ENCODE measurements around the gene SHROOM2.

SHROOM2 gene

GRCh38 chrX:9788911-9789310 lies 2.7 kb downstream of the SHROOM2 start:
- TF ChIP-seq FOXP2 (optimal IDR thresholded peaks at IDR 0.05; ENCODE audit: borderline replicate concordance, extremely low read depth, extremely low read length, insufficient read depth) (no peak), POLR2AphosphoS5 (IDR thresholded peaks at IDR 0.05; ENCODE audit: low read depth, low read length) (no peak), SIN3A (IDR thresholded peaks at IDR 0.05; ENCODE audit: borderline replicate concordance, insufficient read depth, low read length) (no peak), TAF1 (IDR thresholded peaks at IDR 0.05; ENCODE audit: borderline replicate concordance, insufficient read depth, low read length) (no peak)
- TF ChIP-seq, protein P1, sequence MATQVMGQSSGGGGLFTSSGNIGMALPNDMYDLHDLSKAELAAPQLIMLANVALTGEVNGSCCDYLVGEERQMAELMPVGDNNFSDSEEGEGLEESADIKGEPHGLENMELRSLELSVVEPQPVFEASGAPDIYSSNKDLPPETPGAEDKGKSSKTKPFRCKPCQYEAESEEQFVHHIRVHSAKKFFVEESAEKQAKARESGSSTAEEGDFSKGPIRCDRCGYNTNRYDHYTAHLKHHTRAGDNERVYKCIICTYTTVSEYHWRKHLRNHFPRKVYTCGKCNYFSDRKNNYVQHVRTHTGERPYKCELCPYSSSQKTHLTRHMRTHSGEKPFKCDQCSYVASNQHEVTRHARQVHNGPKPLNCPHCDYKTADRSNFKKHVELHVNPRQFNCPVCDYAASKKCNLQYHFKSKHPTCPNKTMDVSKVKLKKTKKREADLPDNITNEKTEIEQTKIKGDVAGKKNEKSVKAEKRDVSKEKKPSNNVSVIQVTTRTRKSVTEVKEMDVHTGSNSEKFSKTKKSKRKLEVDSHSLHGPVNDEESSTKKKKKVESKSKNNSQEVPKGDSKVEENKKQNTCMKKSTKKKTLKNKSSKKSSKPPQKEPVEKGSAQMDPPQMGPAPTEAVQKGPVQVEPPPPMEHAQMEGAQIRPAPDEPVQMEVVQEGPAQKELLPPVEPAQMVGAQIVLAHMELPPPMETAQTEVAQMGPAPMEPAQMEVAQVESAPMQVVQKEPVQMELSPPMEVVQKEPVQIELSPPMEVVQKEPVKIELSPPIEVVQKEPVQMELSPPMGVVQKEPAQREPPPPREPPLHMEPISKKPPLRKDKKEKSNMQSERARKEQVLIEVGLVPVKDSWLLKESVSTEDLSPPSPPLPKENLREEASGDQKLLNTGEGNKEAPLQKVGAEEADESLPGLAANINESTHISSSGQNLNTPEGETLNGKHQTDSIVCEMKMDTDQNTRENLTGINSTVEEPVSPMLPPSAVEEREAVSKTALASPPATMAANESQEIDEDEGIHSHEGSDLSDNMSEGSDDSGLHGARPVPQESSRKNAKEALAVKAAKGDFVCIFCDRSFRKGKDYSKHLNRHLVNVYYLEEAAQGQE (IDR thresholded peaks at IDR 0.05; ENCODE audit: insufficient read depth in 1 of 2, low read depth in 2 of 2, low read length in 2 of 2): no peak

DNA sequence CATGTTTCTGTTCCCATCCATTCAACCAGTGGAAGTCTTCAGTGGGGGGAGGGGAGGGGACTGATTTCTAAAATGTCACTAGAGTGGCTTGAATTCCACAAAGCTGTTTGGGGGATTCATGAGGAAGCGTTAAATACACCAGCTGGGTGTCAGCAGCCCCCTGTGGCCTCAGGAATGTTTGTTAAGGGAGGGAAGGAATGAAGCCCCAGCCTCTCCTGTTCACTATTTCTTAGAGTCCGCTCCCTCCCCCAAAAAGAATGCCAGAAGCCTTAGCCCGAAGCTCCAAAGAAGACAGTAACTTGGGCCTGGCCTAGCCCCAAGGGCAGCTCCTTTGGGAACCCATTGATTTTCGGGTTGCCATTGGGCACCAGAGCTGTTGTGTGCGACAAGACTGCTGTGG lies 3.3 kb downstream of the SHROOM2 start:
- no peak for TF ChIP-seq POLR2AphosphoS5 (IDR thresholded peaks at IDR 0.05; ENCODE audit: low read depth, low read length)
- no peak for TF ChIP-seq FOXP2 (optimal IDR thresholded peaks at IDR 0.05; ENCODE audit: borderline replicate concordance, extremely low read depth, extremely low read length, insufficient read depth)
- no peak for TF ChIP-seq TAF1 (IDR thresholded peaks at IDR 0.05; ENCODE audit: borderline replicate concordance, insufficient read depth, low read length)
- TF ChIP-seq, protein P1 (IDR thresholded peaks at IDR 0.05; ENCODE audit: insufficient read depth in 1 of 2, low read depth in 2 of 2, low read length in 2 of 2): no peak
- no peak for TF ChIP-seq SIN3A (IDR thresholded peaks at IDR 0.05; ENCODE audit: borderline replicate concordance, insufficient read depth, low read length)

DNA sequence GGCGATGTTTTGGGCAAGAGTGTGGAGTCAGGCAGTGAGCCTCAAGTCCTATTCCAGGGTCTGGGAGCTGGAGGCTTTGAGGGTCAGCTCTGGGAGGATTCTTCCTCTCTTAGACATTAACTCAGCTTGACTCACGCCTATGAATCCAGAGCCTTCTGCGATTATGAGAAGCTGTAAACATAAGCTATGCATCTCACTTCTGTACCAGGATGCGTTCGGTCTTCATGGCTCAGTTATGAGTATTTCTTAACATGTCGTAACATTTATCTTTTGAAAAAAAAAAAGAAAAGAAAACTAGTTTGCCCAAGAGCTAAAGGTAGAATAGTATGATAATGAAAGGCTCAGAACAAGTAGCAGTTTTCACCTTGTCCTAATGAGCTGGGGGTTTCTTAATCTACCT lies 4.6 kb downstream of the SHROOM2 start:
- TF ChIP-seq POLR2AphosphoS5 (IDR thresholded peaks at IDR 0.05; ENCODE audit: low read depth, low read length) (no peak), SIN3A (IDR thresholded peaks at IDR 0.05; ENCODE audit: borderline replicate concordance, insufficient read depth, low read length) (no peak), TAF1 (IDR thresholded peaks at IDR 0.05; ENCODE audit: borderline replicate concordance, insufficient read depth, low read length) (no peak), FOXP2 (optimal IDR thresholded peaks at IDR 0.05; ENCODE audit: borderline replicate concordance, extremely low read depth, extremely low read length, insufficient read depth) (no peak)
- TF ChIP-seq, protein P1 (IDR thresholded peaks at IDR 0.05; ENCODE audit: insufficient read depth in 1 of 2, low read depth in 2 of 2, low read length in 2 of 2): no peak

DNA sequence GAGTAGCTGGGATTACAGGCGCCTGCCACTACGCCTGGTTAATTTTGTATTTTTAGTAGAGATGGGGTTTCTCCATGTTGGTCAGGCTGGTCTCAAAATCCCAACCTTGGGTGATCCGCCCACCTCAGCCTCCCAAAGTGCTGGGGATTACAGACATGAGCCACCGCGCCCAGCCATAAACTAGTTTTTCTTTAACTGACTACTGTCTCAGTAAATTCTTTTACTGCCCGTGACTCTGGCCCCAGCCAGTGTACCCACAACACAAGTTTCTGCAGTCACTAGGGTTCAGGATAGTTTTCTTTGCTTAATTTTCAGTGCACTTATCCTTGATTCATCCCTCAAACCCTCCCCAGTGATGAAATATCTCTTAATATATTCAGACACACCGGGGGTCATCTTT lies 8.3 kb downstream of the SHROOM2 start:
- TF ChIP-seq TAF1 (IDR thresholded peaks at IDR 0.05; ENCODE audit: borderline replicate concordance, insufficient read depth, low read length) (no peak), FOXP2 (optimal IDR thresholded peaks at IDR 0.05; ENCODE audit: borderline replicate concordance, extremely low read depth, extremely low read length, insufficient read depth) (no peak), POLR2AphosphoS5 (IDR thresholded peaks at IDR 0.05; ENCODE audit: low read depth, low read length) (no peak), SIN3A (IDR thresholded peaks at IDR 0.05; ENCODE audit: borderline replicate concordance, insufficient read depth, low read length) (no peak)
- TF ChIP-seq, protein P1 (IDR thresholded peaks at IDR 0.05; ENCODE audit: insufficient read depth in 1 of 2, low read depth in 2 of 2, low read length in 2 of 2): no peak

Data from PFSK-1 (cell line).